ENCODE measurements around the gene USP20. TPM values are rescaled to one million over a fixed set of nuclear protein-coding genes. Genes with fewer than 3 reads are reported as not detected.
A peak's percentile ranks its signal among the peaks of the same experiment; 100 is the strongest.
"Not testable (repeated sequence)": the region's sequence is repeated elsewhere in the genome, so short reads cannot be mapped to it uniquely, and the experiment has no call there.

The USP20 gene
- total RNA-seq, 1 donor from 2014 or later, result 21.3 TPM

DNA sequence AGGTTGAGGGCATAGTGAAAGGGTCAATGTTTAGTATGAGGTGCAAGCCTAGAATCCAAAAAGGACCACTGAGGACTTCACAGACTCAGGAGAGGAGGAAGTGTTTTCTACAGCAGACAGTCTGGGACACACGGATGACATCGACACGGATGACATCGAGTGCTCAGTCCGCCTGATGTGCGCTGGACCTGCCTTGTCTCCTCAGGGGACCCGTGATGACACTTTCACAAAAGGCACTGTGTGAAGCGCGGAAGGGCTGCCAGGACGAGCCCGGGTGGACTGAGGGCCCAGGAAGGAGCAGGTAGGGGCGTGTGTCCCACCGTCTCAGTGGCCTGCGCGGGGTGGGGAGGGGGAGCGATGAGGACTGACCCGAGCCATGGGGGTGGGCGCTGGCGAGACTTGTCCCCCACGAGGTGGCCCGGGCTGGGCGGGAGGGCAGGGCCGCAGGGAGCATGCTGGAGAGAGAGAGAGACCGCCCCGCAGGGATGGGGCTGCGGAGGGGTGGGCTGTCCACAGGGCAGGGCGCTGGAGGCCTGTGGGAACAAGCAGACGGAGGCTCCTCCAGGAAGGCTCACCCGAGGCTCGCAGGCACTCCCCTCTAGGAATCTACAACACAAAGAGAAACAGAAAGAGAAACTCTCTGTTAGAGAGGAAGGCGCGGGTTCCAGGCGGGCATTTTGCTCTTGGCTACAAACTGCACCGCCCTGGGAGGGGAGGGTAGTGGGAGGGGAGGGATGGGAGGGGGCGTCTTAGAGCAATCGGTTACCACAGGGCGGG lies 54.9 kb downstream of the USP20 start:
- H3K27me3 Mint-ChIP-seq (ENCODE audit: low read depth), result no peaks in the 10 kb centered on the region
- peaks cover 17% of the 10 kb centered on the region for H3K36me3 Mint-ChIP-seq (ENCODE audit: low read depth)
- no peak overlapping the region for H3K27ac Mint-ChIP-seq (ENCODE audit: unreplicated experiment)
- TF ChIP-seq, protein P1, sequence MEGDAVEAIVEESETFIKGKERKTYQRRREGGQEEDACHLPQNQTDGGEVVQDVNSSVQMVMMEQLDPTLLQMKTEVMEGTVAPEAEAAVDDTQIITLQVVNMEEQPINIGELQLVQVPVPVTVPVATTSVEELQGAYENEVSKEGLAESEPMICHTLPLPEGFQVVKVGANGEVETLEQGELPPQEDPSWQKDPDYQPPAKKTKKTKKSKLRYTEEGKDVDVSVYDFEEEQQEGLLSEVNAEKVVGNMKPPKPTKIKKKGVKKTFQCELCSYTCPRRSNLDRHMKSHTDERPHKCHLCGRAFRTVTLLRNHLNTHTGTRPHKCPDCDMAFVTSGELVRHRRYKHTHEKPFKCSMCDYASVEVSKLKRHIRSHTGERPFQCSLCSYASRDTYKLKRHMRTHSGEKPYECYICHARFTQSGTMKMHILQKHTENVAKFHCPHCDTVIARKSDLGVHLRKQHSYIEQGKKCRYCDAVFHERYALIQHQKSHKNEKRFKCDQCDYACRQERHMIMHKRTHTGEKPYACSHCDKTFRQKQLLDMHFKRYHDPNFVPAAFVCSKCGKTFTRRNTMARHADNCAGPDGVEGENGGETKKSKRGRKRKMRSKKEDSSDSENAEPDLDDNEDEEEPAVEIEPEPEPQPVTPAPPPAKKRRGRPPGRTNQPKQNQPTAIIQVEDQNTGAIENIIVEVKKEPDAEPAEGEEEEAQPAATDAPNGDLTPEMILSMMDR (IDR thresholded peaks at IDR 0.05), result no peak
- peaks cover 53% of the 10 kb centered on the region for H3K4me1 Mint-ChIP-seq (ENCODE audit: low read depth)
- no peak for DNase-seq (ENCODE audit: low spot score)
- H3K9me3 Mint-ChIP-seq (ENCODE audit: low read depth), result no peaks in the 10 kb centered on the region
- H3K4me3 Mint-ChIP-seq (ENCODE audit: unreplicated experiment), result no peak overlapping the region

DNA sequence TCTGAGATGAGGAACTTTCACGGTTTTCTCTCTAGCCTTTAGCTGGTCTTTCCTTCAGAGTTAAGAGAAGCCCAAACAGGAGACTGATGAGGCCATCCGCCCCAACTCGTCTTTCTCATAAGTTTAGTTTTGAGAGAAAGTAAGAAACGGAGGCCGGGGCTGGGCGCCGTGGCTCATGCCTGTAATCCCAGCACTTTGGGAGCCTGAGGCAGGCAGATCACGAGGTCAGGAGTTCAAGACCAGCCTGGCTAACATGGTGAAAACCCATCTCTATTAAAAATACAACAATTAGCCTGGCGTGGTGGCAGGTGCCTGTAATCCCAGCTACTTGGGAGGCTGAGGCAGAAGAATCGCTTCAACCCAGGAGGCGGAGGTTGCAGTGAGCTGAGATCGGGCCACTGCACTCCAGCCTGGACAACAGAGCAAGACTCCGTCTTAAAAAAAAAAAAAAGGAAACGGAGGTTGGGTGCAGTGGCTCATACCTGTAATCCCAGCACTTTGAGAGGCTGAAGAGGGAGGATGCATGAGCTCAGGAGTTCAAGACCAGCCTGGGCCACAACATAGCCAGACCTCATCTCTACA lies 55.6 kb downstream of the USP20 start:
- peaks cover 19% of the 10 kb centered on the region for H3K36me3 Mint-ChIP-seq (ENCODE audit: low read depth)
- H3K9me3 Mint-ChIP-seq (ENCODE audit: low read depth); DNase-seq (ENCODE audit: low spot score); H3K4me3 Mint-ChIP-seq (ENCODE audit: unreplicated experiment); H3K27me3 Mint-ChIP-seq (ENCODE audit: low read depth); H3K27ac Mint-ChIP-seq (ENCODE audit: unreplicated experiment): not testable (repeated sequence)
- peaks cover 47% of the 10 kb centered on the region for H3K4me1 Mint-ChIP-seq (ENCODE audit: low read depth)

DNA sequence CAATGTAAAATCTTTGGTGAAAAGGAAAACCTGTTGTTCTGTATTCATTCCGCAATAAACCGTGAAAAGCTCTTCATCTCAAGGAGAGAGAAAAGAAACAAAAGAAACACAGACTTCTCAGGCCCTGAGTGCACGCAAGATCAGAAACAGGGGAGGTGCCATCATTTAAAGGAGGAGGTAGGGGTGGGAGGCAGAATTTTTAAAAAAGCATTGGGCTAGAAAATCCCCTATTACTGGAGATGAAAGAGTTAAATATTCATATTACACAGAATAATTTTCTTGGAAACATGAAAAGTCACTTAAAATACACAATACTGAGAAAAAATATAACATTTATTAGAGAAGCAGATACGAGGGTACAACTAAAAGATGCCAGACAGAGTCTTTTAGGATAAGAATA lies 56.3 kb downstream of the USP20 start:
- Mint-ChIP-seq H3K4me1 (ENCODE audit: low read depth) (peaks cover 41% of the 10 kb centered on the region), H3K4me3 (ENCODE audit: unreplicated experiment) (peak overlapping the region; percentile 51), H3K9me3 (ENCODE audit: low read depth) (no peaks in the 10 kb centered on the region), H3K36me3 (ENCODE audit: low read depth) (peaks cover 24% of the 10 kb centered on the region), H3K27ac (ENCODE audit: unreplicated experiment) (peak overlapping the region; percentile 84), H3K27me3 (ENCODE audit: low read depth) (no peaks in the 10 kb centered on the region)
- TF ChIP-seq, protein P1 (IDR thresholded peaks at IDR 0.05), result no peak
- DNase-seq (ENCODE audit: low spot score), result no peak

DNA sequence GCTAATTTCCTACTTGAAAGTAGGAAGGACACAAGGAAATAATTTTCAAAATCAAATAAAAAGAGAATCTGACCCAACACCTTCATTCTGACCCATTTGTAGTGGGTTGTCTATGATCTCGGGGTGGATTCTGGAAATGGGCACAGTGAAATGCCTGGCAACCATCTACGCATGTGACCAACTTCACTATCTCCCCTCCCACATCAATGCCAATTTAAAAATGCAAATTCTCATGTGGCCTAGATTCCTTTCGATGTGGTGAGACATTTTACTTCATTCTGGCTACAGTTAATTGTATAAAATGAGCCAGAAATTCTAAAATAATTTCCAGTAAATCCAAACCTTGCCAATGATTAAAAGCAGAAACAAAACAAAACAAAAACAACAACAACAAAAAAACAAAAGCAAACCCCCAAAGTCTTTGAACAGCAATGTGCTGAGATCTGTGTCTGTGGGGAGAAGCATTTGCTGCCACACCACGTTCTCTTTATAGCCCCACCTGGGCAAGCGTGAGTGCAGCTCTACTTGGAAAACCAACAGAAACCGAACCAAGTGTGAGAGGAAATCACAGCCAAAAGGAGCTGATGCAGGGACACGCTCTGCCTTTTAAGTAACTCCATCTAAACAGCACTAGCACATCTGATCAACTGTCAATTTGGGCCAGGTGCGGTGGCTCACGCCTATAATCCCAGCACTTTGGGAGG lies 59.0 kb downstream of the USP20 start:
- Mint-ChIP-seq H3K27ac (ENCODE audit: unreplicated experiment) (no peak overlapping the region), H3K27me3 (ENCODE audit: low read depth) (no peaks in the 10 kb centered on the region), H3K9me3 (ENCODE audit: low read depth) (no peaks in the 10 kb centered on the region), H3K4me1 (ENCODE audit: low read depth) (peaks cover 25% of the 10 kb centered on the region), H3K36me3 (ENCODE audit: low read depth) (peaks cover 32% of the 10 kb centered on the region), H3K4me3 (ENCODE audit: unreplicated experiment) (no peak overlapping the region)
- DNase-seq (ENCODE audit: low spot score), result no peak
- TF ChIP-seq, protein P1 (IDR thresholded peaks at IDR 0.05), result no peak

DNA sequence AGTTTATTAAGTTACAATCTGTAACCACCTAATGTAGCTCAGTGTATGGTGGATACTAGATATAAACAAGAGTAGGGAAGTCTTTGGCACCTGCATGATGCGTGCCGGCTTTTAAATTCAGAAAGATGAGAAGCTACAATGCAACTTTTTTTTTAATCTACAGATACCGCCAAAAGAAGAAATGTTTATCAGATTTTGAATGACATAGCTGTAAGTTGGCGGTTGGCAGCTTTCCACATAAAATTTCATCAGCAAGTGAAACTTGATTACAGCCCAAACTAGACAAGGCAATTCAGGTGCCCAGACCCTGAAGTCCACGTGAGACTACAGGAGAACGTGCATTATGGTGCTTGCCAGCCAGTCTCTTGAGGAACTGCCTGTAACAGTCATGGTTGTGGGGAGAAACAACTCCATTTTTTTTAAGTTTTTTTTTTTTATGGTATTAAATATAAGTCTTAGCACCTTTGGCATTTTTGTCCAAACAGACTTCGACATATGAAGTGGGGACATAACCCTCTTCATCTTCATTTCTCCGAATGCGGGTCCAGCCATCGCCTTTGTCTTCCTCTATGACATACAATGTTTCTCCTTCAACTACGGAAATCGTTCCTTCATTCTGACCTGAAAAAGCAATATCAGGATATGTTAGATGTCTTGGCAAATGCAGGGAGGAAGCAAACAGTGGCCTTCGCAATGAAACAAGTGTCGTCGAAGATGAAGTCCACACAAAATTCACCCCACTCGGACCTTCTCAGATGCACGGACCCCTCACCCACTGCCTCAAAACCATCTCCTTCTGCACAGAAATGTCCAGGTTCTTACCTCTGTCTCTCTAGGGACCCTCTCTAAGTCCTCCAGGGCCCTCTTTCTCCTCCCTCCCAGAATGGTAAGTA lies 60.4 kb downstream of the USP20 start:
- TF ChIP-seq, protein P1 (IDR thresholded peaks at IDR 0.05), result no peak
- Mint-ChIP-seq H3K9me3 (ENCODE audit: low read depth) (no peaks in the 10 kb centered on the region), H3K4me1 (ENCODE audit: low read depth) (peaks cover 25% of the 10 kb centered on the region), H3K27me3 (ENCODE audit: low read depth) (no peaks in the 10 kb centered on the region), H3K4me3 (ENCODE audit: unreplicated experiment) (no peak overlapping the region), H3K27ac (ENCODE audit: unreplicated experiment) (no peak overlapping the region), H3K36me3 (ENCODE audit: low read depth) (peaks cover 32% of the 10 kb centered on the region)
- no peak for DNase-seq (ENCODE audit: low spot score)
